HG02840 (cell line): ENCODE measurements around the gene SLC45A2.
"Not testable (repeated sequence)": the region's sequence is repeated elsewhere in the genome, so short reads cannot be mapped to it uniquely, and the experiment has no call there.

ENCODE experiments used
- ATAC-seq: cut with Tn5 transposase; IDR thresholded peaks from one replicate; pipeline ENCODE4 v1.9.1; 2021; ENCODE audit warnings: mild to moderate bottlenecking, moderate library complexity, moderate number of reproducible peaks; ENCODE audit not compliant: unreplicated experiment, low FRiP score

Gene SLC45A2, protein sequence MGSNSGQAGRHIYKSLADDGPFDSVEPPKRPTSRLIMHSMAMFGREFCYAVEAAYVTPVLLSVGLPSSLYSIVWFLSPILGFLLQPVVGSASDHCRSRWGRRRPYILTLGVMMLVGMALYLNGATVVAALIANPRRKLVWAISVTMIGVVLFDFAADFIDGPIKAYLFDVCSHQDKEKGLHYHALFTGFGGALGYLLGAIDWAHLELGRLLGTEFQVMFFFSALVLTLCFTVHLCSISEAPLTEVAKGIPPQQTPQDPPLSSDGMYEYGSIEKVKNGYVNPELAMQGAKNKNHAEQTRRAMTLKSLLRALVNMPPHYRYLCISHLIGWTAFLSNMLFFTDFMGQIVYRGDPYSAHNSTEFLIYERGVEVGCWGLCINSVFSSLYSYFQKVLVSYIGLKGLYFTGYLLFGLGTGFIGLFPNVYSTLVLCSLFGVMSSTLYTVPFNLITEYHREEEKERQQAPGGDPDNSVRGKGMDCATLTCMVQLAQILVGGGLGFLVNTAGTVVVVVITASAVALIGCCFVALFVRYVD

DNA sequence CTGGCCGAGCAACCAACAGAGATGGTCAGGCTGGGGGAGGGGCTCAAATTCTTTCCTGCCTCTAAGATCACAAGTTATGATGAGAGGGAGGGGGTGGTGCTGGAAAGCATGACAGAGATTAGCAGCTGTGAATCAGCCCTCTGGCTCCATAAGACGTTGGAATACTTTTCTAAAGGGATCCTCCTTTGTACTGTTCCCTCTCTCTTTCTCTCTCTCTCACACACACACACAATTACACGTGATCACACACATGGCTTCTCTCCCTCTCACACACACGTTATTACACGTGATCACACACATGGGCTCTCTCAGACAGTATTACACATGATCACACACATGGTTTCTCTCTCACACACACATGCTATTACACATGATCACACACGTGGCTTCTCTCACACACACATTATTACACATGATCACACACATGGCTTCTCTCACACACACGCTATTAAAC lies at the start of gene SLC45A2:
SLC45A2 (minus strand) TSS at position 23 of the 454 bp plus-strand sequence. CDS start 110 bp downstream, outside the sequence.
- no peak for ATAC-seq

DNA sequence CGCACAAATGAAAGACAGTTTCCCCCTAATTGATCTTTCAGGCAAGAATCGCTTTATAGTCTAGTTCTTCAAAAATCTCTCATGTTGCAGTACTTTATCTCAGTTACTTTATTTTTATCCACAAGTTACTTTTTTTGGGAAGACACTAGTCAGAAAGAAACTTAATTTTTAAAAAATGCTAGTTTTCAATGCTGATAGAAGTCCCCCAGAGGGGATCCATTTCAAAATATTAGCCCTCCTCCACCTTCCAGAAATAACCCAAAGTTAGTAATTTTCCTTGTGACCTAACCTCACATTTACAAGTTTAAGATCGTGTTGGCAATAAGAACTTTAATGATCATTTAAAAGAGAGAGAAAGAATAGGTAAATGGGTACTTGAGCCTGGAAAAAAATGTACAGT lies 47.5 kb upstream of the SLC45A2 start:
- no peak for ATAC-seq

DNA sequence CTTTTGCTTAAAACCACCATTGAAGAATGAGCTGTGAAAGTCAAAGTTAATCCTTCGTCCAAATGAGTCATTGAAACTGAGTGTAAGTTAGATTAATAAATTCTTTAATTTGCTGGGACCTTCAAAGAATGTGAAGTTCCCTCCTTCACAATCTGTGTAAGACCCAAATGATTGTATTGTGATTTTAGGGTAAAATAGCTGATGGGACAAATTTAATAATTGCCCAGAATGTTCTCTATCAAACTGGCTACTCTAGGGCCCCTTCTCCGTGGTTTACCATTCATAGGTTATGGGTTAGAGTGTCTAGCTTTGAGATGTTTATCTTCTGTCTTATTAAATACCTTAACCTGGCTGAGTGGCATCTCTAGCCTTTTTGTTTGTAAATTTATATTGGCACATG lies 46.6 kb upstream of the SLC45A2 start:
- ATAC-seq: no peak

DNA sequence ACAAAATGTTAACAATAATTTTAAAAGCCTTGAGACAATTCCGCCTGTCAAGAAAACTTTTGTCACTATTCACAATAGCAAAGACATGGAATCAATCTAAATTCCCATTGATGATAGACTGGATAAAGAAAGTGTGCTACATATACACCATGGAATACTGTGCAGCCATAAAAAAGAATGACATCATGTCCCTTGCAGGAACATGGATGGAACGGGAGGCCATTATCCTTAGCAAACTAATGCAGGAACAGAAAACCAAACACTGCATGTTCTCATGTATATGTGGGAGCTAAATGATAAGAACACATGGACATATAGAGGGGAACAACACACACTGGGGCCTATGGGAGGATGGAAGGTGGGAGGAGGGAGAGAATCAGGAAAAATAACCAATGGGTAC lies 46.1 kb upstream of the SLC45A2 start:
- not testable (repeated sequence) for ATAC-seq

DNA sequence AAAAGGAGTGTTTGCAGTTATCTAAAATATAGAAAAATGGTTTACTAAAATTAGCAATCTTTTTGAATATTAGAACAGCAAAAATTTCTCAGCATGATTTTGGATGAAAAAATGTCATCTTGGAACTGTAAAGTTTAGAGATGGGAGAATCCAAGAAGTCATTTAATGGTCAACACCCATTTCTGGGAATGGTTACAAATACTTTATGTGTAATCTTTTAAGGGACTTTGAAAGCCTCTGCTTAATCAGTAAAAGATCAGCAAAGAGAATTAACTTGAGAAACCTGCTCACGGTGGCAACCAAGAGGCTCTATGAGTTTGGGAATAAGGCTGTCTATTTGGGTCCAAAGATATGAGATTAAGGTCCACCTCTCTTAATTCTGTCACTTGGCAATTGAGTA lies 45.6 kb upstream of the SLC45A2 start:
- ATAC-seq: no peak

DNA sequence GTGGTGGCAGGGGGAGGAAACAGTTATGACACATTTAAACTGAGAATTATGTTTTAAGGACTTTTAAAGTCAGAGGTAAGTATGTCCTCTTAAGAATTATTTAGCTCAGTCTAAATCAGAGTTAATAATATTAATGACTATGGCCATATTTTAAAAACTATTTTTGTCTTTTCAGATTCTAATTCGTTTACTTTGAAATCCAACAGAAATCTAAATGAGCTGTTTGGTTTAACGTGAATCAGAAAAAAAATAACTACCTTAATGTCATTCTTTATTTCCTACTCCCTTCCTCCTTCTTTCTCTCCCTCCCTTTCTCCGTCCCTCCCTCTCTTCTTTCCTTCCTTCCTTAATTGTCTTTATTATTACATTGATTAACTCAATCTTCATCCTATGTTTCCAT lies 43.9 kb upstream of the SLC45A2 start:
- ATAC-seq: no peak

DNA sequence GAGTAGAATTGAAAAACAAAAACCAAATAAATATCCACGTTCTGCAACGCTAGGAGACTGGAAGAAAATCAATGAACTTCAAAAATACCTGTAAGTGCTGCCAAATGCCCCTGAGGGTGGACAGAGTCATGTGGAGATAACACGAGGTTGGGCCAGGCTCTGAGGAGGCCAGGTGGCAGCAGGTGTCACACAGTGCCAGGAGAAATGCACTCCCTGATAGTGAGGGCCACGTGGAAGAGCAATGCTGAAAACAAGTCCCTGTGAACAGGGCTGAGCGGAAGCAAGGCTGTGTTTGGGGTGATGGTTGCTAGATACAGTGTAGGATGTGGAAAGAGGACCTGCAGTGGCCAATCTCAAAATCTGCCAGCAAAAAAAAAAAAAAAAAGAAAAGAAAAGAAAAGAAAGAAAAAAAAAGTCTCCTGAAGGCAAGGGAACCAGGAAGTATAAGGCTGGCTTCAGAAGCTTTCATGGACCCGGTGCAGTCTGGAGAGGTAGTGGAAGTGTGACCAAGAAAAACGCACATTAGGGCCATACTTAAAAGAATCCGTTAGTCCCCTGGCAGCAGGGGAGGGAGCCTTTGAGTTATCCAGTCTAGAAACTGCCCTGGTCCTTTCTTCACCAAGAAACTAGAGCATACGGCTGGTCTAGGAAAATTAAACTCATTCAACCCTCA lies 41.7 kb upstream of the SLC45A2 start:
- ATAC-seq: no peak

DNA sequence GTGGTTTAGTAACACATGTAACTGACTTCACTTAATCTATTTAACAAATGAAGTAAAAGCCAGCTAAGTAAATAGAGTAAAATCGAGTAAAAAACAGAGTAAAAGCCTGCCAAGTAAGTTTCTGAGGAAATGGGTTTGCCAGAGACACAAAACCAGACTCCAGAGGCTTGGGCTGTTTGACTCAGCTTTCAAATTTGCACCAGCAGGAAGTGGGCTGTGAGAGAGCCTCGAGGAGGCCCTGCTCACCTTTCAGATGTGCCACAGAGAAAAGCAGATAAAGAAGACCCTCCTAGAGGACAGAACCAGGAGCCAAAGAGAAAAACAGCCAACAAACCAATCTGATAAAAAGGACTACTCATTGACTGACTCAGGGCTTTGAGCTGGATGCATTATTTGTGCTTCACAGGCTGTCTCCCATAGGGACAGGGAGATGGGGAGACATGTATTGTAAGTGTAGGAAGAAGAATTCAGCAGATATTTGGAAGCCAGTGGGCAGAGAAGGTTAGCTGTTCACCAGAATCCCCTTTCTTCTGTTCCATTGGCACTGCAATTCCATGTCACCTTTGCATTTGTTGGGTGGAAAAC lies 37.7 kb upstream of the SLC45A2 start:
- peak; percentile 86 for ATAC-seq

DNA sequence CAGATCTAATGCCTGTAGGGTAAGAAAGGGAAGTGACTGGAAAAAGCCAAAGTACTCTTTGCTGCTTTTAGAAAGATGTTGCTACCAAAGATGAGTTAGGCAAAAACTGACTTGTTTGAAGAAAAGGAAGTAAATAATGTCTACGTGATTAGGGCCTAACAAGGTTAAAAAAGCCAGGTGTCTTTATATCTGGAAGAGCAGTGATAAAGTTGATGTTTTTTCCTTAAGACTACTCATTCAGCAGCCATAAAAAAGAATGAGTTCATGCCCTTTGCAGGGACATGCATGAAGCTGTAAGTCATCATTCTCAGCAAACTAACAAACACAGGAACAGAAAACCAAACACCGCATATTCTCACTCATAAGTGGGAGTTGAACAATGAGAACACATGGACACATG lies 36.8 kb upstream of the SLC45A2 start:
- no peak for ATAC-seq

DNA sequence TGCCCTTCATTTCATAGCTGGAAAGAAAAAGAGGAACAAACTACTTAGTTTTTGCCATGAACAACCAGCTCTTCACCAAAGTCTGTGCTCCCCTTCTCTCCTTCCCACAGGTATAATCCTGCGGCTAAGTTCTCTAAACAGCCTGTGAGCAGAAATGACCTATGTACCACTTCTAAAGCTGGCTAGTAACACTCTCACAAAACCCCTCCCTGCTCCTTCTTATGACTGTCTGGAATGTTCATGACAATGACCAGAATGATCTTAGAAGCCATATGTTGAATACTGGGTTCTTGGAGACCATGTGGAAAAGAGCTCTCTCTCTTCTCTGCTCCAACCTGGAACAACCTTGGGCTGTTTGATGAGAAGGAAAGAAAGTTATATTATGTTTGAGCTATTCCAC lies 36.2 kb upstream of the SLC45A2 start:
- no peak for ATAC-seq

DNA sequence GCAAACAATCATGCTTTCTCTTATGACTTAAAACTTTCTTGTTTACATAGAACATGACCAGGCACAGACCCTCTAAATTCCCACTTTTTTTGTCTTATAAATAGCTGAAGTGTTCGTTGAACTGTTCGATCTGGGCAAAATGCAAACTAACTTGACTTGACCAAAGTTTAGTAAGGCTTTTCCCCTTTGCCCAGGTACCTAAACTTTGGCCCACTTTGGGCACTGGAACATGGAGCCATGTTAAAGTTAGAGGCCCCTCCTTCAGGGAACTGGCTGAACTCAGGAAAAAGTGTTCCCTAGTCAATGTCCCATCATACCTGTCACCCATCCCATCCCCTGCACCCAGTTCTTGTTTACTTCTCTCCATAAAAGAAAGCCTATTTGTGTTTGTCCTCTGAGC lies 32.8 kb upstream of the SLC45A2 start:
- no peak for ATAC-seq

DNA sequence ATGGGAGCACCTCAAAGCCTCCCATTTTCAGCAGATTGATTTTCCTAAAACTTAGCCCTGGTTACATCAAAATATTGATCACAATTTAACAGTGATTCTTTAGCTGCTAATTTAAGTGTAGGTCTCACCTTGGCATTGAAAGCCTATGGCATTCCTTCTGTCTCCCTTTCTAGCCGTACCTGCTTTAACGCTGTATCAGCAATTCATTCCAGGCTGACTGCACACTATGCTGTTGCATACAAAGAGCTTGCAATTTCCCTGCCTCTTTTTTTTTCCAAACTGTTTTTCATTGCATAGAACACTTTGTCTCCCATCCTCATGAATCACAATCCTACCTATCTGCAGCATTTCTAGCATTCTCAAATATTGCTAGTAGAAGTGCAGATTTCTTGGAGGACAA lies 32.3 kb upstream of the SLC45A2 start:
- no peak for ATAC-seq

DNA sequence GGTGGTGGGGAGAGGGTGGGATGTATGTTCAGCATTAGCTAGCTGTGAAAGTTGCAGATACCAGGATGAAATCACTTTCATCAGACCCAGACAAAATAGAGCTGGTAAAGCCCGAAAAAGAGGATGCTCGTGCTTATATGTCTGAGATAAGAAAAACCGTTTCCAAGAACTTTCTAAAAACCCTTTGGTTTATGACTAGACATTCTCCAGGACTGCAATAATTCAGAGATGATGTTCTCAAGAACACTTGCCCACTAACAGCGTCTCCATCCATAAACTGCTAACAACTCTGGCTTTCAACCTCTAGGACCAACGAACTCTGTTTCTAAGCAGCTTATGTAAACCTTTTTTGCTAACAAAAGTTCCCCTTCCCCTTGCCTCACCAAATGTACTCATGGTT lies 31.7 kb upstream of the SLC45A2 start:
- no peak for ATAC-seq

DNA sequence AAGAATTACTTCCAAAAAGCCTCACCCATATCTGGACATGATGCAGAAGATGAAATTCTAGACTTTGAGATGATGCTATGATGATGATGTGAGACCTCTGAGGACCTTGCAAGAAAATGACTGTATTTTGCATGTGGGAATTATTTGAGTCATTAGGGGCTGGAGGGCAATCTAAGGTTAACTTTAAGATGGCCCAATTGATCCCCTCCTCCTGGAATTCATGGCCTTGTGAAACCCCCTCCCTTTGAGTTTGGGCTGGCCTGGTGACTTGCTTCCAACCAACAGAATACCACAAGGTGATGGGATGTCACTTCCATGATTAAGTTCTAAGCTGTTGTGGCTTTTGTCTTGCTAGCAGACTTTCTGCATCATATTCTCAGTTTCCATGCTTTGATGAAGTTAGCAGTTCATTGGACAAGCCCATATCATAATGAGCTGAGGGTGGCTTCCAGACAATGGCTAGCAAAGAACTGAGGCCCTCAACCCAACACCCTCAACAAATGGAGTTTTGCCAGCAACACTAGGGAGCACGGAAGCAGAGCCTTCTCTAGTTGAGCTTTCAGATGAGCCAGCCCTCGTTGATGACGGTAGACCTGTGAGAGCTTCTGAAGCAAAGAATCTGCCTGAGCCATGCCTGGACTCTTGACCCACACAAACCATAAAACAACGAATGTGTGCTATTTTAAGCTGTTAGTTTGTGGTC lies 30.8 kb upstream of the SLC45A2 start:
- ATAC-seq: no peak

DNA sequence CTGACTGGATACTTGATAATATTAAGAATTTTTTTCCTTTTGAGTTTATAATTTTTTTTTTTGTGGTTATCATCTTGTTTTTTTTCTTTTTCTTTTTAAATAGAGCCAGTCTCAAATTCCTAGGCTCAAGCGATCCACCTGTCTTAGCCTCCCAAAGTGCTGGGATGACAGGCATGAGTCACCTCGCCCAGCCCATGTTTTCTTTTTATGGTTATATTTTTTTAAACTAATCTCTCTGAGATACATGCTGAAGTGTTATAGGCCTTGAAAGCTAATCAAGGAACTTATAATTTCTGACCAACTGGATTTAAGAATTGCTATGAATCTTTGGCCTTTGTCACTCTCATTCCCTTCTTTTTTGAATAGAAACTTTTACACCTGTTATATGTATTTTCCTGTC lies 30.1 kb upstream of the SLC45A2 start:
- ATAC-seq: no peak

DNA sequence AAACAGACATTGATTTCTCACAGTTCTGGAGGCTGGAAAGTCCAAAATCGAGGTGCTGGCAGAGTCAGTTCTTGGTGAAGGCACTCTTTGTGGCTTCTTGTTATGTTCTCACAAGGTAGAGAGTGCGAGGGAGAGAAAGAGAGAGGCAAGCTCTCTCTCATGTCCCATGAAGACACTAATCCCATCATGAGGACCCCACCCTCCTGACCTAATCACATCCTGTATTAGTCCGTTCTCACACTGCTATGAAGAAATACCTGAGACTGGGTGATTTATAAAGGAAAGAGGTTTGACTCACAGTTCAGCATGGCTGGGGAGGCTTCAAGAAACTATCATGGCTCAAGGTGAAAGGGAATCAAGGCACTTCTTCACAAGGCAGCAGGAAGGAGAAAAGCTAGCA lies 29.1 kb upstream of the SLC45A2 start:
- ATAC-seq: no peak

DNA sequence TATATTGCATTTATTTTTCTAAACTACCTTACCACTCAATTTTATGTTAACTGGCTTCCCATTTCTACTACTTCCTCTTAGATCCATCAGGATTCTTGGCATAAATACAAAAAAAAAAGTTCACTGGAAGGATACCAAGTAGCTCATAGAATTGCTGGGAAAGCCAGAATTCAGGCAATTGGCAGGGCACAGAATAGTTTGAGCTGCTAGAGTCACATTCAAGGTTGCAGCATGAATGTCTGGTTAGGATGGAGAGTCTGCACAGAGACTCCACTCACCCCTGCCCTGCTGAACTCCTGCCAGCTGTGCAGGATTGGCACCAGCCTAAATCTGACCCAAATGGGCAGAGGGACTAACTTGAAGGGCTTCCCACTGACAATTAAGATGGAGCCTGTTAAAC lies 28.3 kb upstream of the SLC45A2 start:
- no peak for ATAC-seq

DNA sequence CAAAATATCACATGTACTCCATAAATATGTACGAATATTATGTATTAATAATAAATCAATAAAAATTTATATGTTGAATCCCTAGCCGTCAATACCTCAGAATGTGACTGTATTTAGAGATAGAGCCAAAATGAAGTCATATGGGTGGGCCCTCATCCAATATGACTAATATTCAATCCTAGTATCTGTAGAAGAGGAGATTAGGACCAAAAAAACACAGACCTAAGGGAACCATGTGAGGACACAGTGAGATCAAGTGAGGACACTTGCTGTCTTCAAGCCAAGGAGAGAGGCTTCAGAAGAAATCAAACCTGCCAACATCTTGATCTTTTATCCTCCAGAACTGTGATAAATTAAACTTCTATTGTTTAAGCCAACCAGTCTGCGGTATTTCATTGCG lies 27.0 kb upstream of the SLC45A2 start:
- ATAC-seq: no peak

DNA sequence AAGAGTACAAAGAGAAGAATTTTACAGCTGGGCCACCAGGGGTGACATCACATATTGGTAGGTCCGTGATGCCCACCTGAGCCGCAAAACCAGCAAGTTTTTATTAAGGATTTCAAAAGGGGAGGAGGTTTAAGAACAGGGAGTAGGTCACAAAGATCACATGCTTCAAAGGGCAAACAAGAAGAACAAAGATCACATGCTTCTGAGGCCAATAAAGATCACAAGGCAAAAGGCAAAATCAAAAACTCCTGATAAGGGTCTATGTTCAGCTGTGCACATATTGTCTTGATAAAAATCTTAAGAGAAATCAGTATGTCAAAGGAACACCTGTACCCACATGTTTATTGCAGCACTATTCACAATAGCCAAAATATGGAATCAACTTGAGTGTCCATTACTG lies 25.7 kb upstream of the SLC45A2 start:
- not testable (repeated sequence) for ATAC-seq

DNA sequence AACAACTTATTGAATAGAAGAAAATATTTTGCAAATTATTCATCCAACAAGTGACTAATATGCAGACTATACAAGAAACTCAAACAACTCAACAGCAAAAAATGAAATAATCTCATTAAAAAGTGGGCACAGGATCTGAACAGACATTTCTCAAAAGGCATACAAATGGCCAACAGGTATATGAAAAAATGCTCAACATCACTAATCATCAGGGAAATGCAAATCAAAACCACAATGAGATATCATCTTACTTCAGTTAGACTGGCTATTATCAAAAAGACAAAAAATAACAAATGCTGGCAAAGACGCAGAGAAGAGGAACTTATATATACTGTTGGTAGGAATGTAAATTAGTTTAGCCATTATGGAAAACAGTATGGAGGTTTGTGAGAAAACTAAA lies 25.1 kb upstream of the SLC45A2 start:
- ATAC-seq: no peak

DNA sequence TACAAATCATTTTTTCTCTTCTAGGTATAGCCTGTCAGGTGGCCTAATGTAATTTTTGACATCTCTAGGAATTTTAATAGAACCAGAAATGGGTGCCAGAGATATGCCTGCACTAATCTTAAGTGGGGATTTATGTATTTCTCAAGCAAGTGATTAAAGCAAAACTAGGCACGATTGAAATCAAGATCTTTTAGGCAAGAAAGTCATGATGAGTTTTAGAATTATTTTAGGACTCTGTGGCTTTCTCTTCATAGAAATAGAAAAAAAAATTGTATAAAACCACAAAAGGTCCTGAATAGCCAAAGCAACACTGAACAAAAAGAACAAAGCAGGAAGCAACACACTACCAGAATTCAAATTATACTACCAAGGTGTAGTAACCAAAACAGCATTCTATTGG lies 24.3 kb upstream of the SLC45A2 start:
- no peak for ATAC-seq
